Brain pericyte (primary cell): ENCODE data around the gene MACROD1.

ENCODE experiments used
- DNase-seq: peaks from one replicate; pipeline ENCODE4 v3.0.0-alpha.2; 2012; ENCODE audit warnings: low read depth, low spot score

MACROD1 gene

DNA sequence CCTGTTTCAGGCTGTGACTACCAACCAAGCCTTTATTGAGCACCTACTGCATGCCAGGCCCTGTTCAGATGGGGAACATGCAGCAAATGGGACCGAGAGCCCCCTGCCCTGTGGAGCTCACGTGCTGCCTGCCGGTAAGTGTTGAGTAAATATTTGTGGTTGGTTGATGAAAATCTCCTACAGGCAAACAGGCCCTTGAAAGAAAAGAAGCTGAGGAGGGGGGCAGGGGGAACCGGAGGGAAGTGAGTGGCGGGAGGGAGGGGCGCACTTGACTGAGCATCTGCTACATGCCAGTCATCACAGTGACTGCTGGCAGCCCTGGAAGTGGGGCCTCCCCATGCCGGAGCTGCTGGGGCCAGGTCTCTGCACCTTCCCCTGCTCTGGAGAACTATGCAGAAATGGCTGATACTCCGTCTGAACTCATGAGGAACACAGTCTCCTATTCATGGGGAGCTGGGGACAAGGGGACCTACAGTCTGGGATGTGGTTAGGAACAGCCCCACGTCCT is 34.2 kb downstream of the MACROD1 start:
- no peak for DNase-seq

DNA sequence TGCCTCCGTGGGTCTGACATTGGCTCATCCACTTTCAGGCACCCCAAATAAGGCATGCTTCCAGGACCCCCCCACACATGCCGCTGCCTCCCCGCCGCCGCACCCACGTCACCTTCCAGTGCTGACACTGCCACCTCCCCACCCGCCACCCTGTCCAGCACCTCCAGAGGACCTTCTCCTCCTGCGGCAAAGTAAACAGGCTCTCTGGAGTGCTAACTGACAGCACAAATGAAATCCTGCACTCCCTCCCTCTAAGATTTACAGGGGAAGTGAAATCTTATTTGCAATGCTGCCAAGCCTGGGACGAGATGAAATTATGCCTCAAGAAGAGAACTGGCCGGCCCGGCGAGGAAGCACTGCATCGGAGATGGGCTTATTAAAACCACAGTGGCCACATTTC is 35.3 kb downstream of the MACROD1 start:
- DNase-seq, result no peak

DNA sequence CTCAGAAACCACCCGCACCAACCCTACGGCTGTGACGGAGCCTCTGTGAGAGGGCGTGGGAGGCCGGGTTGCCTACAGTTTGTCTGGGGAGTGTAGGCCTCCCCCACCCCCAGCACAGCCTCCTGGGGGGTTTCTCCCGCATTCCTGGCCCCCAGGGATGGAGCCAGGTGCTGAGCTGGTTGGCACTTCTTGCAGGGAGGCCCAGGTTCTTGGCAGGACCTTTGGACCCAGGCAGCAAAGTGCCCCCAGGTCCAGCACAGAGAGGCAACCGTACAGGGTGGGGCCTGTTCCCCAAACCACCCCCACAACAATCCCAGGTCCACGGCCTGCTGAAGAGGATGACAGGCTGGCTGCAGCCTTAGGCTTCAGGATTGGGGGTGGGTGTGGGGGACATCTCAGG is 36.5 kb downstream of the MACROD1 start:
- no peak for DNase-seq

DNA sequence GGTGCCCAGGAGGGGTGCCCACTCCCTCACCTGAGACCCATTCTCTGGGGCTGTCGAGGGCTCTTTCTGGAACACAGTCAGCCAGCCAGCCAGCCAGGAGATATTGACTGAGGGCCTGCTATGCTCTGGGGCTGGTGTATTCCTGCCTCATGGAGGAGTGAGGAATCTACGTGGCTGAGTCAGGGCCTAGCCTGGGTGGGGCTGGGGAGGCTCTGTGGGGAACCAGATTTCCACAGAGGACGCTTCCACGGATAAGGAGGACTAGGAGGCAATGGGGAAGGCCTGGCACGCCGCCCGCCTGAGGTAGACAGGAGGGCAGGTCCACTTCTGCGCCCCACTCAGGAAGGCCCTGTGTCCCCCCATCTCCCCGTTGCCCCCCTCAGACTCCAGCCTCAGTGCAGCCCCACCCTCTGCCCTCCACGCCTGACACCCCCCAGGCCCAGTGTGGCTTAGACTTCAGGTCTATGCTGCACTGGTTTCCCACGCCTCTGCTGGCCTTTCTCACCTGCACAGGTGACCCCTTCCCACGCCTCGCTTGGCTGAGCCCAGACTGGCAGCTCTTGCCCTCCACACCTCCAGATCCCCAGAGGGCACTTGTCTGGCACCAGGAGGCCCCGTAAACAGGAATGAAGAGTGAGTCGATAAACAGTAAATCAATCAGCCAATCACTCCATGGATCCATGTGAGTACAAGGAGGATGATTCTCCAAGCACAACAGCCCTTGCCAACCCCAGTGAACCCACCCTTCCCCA is 37.5 kb downstream of the MACROD1 start:
- no peak for DNase-seq

DNA sequence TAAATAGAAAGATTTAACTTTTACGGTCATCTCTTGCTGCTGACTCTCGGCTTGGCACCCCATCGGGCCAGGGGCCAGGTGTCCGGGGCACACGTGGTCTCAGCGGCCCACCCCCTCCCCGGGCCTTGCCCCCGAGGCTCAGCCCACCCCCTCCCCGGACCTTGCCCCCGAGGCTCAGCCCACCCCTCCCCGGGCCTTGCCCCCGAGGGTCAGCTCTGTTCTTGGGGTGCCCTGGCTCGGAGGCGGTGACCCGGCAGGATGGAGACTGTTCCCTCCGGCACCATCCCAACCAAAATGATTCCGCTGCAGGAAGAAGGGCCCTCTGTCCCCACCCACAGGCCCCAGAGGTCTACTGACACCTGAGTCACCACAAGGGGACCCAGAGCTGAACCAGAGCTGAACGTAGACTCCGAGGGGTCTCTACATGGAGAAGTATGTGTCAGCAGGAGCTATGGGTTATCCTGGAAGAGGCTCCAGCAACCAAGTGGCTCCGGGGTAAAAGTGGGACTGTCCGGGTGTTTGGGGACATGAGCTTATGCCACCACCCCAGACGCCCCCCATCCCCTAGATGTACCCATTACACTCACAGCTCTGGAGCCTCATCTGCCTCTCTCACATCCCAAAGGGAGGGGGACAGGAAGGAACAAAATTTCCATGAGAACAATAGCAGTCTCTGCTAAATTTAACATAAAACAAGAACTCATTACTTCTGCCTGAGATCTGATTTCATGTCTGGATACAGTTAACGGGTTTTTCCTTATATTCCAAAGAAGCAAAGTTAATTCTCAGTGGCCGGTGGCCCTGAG is 38.4 kb downstream of the MACROD1 start:
- DNase-seq, result no peak

DNA sequence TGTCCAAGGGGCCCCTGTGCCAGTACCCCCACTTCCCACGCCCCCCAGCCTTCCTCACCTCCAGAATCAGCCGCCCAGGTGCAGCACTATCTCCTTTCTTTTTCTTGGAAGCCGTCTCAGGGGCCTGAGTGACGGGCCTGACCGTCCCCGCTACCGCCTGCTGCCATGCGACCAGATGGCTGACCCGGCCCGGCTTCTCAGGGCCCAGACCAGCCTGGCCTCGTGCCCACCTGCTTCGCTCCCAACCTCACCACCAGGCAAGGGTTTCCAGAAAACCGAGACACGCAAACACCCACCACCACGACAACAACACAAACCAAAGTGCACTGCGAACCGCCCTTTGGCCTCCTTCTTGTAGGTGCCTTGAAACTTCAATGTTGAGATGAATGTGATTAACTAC is 39.1 kb downstream of the MACROD1 start:
- DNase-seq, result no peak

DNA sequence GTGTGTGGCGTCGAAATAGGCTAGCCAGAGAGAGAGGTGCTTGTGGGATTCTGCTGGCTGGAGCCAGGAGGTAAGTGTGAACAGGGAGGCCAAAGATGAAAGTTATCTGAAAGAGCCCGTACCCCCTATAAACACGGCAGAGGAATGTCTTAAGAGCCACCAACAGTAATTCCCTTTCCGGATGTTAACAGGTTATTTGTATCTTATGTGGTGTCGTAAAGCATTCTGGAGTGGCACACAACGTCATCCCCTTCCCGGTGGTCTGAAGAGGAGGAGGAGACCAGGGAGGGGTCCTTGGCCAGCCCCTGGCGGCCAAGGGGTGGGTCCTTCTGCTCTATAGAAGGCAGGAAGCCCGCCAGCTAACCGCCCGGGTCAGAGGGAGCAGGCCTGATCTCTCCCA is 39.5 kb downstream of the MACROD1 start:
- DNase-seq, result no peak

DNA sequence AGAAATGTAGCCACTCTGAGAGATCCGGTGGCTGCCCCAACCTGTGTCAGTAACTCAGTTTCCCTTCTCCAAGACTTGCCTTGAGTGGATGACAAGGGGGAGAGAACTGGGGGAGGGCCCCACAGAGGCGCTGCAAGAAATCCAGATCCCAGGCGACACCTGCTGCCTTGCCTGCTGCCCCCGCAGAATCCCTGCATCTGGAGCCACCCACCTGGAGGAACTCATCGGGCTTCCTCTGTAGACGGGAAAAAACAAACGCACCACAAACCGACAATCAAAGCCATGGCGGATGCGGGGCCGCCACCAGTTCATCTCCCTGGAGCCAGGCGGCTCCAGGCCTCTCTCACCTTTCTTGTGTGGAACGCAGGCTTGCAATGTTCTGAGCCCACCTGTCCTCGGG is 40.2 kb downstream of the MACROD1 start:
- no peak for DNase-seq

DNA sequence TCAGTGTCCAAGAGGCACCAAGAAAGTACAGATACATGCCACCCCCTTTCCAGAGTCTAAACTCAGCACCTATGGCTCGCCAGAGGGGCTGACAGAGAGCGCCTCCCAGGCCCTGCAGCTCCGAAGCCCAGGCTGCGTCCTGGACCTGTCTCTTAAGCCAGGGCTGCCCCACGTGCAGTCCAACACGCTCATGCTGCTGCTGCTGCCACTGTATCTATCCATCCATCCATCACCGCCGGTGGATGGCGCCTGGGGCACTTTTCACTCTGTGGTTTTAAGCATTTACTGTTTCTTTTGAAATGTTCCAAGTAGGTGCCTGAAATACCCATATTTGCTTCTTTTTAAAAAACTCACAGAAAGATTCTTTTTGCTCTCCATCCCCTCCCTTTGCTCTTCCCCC is 41.8 kb downstream of the MACROD1 start:
- no peak for DNase-seq

DNA sequence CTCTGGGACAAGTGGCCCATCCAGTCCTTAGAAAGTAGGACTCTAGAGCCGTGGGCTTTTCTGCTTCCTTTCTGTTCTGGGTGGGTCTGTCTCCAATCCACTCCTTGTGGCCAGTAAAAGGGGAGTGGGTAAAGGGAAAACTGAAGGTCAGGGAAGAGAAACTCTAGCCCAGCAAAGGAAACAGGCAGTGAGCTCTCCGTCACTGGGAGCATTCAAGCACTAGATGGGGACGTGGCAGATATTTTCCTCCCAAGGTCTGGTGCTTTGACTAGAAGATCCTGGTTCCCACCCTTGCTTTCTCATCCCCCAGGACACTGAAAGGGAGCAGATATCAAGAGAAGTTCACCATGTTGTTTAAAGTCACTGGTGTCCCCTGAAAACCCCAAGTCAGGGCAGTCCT is 42.2 kb downstream of the MACROD1 start:
- DNase-seq, result no peak

DNA sequence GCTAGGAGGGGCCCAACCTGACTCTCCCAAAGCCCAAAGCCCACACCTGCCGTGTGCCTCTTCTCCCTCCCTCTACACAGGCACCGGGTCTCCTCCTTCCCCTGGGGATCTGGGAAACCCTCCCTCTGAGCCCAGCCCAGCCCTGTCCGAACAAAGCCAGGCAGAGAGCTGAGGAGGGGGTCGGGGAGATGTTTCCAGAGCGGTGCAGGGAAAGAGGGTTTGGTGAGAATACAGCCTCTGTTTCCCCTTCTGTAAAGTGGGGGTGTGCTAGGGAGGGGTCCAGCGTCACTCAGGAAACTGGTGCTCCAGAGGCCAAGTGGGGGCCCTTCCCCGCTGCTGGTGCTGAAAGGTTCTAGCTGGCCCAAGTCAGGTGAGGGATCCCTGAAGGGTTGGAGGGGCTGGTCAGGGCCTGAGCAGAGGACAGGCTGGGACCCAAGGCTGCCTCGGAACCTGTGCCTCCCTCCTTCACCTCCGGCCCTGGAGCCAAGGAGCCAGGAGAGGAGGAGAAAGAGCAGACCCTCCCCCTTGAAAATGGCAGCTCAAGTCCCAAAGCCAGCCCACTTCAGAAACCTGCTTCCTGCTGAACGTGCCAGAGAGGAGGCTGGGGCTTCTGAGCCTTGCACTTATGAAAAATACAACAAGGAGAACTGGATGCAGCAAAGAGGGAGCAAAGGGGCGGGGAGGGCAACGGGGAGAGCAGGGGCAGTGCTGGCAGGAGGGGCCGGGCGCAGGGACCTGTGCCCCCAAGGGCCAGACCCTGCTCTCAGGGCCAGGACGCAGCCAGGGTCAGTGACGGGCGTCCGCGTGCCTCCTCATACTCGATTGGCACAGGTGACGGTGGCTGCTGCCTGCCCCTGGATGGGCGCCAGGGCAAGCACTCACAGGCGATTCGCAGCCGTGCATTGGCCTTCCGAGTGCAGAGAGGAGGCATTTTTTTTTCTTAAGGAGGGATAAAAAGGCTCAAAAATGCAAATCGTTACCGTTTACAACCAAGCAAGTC is 43.2 kb downstream of the MACROD1 start:
- no peak for DNase-seq

DNA sequence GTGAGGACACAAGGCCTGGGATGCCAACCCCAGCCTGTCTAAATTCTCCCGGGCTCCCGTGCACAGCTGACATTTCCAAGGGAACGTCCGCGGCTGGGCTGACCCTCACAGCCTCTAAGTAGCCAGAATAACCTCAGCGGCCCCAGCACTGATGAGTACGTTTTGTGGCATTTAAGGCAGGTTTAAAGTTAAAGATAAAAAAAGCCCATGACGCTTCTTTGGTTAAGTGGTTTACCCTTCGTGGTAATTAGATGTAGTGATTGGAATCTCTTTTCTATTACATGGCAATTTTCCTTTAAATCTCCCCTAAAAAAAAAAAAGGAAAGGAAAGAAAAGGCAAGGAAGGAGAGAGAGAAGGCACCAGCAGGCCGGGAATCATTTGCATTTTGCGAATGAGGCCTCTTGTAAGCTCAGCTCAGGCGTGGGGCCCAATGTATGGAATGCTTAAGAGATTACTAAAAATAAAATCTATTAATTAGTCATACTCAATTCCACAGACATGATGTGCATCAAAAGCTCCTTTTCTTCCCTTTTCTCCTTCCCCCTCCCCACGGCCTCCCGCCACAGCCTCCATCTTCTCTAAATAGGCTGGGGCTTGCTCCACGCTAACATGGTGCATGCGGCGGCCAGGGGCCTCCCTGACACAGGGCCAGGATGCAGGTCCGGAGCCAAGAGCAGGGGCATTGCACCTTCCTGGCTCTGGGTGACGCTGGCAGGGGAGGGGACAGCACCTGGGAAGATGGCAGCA is 44.1 kb downstream of the MACROD1 start:
- DNase-seq, result no peak

DNA sequence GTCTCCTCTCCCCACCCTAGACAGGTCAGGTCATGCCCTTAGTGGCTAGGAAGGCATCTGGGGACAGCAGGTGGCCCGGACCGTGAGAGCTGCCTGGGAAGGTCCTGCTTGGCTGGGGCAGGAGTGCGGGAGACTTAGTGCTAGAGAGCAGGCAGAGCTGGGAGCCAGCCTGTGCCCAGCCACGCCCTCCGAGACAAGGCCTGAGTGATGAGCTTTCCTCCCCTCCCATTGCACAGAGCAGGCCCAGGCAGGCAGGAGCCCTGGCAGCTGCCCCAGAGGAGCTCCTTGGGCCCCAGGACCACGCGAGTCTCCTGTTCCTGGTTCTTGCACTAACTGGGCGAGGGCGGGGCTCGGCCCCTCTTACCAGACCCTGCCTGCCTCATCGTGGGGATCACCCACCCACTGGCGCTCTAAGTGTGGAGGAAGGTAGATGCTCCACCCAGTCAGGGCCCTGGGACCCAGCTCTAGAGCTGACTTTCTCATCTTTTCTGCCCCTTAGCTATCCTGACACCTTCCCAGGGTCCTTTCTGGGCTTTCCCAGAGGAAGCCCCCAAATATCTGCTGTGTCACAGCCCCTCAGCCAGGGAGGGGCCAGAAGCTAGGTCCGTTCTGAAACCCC is 44.9 kb downstream of the MACROD1 start:
- DNase-seq, result no peak

DNA sequence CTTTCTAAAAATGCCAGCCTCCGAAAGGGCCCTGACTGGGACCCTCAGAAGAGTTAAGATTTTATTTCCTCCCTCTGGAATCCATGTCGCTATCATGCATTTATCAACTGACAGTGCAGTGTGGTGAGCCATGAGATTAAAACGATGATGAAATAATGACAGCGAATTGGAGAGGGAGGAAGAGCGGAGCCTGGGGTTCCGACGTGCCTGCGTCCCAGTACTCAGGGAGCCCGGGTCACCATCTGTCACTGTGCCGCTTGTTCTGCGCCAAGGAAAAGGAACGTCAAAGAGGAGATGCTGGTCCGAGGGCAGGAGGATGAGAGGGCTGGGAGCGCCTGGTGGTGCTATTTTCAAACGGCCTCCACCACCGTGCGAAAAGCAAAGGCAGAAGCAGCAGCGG is 46.2 kb downstream of the MACROD1 start:
- no peak for DNase-seq

DNA sequence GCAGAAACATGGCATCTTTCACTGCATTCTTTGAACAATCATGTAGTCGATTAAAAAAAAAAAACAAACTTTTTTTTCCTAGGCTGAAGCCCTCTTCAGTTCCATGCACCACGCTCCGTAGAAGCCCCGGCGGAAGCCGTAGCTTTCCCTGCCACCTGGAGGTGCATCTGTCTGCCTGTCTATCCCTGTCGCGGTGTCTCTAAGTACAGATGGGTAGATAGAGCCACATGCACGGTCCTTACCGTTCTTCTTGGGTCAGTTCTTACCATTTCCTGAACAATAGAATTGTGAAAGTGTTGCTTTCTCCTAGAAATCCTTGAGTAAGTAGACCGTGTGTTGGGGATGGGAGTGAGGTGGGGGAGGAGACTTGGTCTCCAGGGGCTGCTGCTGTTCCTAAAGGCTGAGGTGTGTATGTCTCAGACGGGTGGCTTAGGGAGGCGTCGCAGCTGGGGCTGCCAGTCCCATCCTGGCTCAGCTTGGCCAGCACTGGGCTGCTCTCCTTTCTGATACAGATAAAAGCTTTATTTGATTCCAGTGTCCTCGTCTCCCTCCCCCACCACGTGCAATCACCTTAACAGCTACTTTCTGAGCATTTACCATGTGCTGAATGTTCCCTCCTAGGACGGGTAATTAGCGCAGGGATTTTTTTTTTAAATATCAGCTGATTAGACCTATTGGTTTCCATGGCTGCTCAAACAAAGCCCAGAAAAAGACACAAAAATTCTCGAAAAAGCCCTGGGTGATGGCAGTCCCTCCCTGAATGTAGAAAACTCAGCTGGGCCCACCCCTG is 46.8 kb downstream of the MACROD1 start:
- no peak for DNase-seq

DNA sequence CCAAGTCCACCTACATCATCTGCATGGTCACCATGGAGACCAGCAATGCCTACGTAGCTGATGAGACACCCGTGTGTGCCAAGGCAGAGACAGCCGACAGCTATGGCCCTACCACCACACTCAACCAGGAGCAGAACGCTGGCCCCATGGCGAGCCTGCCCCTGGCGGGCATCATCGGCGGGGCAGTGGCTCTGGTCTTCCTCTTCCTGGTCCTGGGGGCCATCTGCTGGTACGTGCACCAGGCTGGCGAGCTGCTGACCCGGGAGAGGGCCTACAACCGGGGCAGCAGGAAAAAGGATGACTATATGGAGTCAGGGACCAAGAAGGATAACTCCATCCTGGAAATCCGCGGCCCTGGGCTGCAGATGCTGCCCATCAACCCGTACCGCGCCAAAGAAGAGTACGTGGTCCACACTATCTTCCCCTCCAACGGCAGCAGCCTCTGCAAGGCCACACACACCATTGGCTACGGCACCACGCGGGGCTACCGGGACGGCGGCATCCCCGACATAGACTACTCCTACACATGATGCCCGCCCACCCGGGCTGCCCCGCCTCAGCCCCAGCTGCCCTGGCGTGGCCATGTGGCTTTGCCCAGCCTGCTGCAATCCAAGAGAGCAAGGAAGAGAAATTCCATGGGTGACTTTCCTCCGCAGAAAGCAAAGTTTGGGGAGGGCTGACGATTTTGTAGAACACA is 48.0 kb downstream of the MACROD1 start:
- DNase-seq, result no peak

DNA sequence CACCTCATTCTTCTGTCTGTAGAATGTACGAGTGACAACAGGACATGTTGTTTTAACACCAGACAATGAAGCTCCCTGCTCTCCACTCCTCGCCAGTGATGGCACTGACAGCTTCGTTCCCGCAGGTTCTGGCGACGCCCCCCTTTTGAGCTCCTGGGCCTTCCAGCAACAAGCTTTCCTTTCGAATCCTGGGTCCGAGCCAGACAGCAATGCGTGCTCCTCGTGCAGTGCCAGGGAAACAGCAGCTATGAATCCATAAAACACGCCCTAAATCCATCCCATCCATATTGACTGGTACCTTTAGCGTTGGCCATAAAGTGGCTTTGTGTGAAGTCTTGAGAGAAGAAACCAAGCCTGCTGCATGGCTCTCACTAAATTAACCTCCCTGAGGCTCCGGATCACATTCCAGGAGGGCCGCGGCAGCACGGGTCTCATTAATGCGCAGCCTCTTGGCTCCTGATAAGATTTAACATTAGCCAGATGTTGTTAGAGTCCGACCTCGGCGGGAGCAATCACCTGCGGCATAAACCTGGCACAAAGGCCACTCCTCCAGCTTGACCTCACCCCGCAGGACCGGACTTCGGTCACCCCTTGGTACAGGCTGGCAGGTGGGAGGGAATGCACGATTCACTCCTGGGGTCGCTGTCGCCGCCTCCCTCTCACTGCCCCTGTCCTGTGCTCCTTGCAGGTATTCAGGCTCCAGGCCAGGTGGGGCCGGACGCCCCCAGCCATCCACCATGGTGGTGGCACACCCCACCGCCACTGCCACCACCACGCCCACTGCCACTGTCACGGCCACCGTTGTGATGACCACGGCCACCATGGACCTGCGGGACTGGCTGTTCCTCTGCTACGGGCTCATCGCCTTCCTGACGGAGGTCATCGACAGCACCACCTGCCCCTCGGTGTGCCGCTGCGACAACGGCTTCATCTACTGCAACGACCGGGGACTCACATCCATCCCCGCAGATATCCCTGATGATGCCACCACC is 50.1 kb downstream of the MACROD1 start:
- no peak for DNase-seq

DNA sequence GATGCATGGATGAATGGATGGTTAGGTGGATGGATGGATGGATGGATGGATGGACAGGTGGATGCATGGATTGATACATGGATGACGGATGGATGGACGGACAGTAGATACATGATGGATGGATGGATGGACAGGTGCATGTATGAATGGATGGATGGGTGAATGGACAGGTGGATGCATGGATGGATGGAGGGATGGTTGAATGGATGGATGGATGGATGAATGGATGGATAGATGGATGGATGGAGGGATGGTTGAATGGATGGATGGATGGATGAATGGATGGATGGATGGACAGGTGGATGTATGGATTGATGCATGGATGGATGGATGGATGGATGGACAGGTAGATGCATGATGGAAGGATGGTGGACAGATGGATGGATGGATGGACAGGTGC is 51.7 kb downstream of the MACROD1 start:
- no peak for DNase-seq
